Measurements from ENCODE around the gene MAN1A1. TPM values are rescaled to one million over a fixed set of nuclear protein-coding genes. Genes with fewer than 3 reads are reported as not detected.

MAN1A1 gene
- total and polyA plus RNA-seq, 2 experiments from 2014 or later: 2.0 to 8.7 TPM

- TF ChIP-seq, protein P1, sequence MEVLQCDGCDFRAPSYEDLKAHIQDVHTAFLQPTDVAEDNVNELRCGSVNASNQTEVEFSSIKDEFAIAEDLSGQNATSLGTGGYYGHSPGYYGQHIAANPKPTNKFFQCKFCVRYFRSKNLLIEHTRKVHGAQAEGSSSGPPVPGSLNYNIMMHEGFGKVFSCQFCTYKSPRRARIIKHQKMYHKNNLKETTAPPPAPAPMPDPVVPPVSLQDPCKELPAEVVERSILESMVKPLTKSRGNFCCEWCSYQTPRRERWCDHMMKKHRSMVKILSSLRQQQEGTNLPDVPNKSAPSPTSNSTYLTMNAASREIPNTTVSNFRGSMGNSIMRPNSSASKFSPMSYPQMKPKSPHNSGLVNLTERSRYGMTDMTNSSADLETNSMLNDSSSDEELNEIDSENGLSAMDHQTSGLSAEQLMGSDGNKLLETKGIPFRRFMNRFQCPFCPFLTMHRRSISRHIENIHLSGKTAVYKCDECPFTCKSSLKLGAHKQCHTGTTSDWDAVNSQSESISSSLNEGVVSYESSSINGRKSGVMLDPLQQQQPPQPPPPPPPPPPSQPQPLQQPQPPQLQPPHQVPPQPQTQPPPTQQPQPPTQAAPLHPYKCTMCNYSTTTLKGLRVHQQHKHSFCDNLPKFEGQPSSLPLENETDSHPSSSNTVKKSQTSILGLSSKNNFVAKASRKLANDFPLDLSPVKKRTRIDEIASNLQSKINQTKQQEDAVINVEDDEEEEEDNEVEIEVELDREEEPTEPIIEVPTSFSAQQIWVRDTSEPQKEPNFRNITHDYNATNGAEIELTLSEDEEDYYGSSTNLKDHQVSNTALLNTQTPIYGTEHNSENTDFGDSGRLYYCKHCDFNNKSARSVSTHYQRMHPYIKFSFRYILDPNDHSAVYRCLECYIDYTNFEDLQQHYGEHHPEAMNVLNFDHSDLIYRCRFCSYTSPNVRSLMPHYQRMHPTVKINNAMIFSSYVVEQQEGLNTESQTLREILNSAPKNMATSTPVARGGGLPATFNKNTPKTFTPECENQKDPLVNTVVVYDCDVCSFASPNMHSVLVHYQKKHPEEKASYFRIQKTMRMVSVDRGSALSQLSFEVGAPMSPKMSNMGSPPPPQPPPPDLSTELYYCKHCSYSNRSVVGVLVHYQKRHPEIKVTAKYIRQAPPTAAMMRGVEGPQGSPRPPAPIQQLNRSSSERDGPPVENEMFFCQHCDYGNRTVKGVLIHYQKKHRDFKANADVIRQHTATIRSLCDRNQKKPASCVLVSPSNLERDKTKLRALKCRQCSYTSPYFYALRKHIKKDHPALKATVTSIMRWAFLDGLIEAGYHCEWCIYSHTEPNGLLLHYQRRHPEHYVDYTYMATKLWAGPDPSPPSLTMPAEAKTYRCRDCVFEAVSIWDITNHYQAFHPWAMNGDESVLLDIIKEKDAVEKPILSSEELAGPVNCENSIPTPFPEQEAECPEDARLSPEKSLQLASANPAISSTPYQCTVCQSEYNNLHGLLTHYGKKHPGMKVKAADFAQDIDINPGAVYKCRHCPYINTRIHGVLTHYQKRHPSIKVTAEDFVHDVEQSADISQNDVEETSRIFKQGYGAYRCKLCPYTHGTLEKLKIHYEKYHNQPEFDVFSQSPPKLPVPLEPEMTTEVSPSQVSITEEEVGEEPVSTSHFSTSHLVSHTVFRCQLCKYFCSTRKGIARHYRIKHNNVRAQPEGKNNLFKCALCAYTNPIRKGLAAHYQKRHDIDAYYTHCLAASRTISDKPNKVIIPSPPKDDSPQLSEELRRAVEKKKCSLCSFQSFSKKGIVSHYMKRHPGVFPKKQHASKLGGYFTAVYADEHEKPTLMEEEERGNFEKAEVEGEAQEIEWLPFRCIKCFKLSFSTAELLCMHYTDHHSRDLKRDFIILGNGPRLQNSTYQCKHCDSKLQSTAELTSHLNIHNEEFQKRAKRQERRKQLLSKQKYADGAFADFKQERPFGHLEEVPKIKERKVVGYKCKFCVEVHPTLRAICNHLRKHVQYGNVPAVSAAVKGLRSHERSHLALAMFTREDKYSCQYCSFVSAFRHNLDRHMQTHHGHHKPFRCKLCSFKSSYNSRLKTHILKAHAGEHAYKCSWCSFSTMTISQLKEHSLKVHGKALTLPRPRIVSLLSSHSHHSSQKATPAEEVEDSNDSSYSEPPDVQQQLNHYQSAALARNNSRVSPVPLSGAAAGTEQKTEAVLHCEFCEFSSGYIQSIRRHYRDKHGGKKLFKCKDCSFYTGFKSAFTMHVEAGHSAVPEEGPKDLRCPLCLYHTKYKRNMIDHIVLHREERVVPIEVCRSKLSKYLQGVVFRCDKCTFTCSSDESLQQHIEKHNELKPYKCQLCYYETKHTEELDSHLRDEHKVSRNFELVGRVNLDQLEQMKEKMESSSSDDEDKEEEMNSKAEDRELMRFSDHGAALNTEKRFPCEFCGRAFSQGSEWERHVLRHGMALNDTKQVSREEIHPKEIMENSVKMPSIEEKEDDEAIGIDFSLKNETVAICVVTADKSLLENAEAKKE (CRISPR knock-in tag; IDR thresholded peaks at IDR 0.05): no peak
- no peak for TF ChIP-seq EZH2phosphoT487 (IDR thresholded peaks at IDR 0.05; ENCODE audit: unreplicated experiment)
- TF ChIP-seq EZH2 (IDR thresholded peaks at IDR 0.05; ENCODE audit: low read depth, unreplicated experiment): no peak
- TF ChIP-seq CREB1 (CRISPR knock-in tag; IDR thresholded peaks at IDR 0.05; ENCODE audit: low read depth): no peak
- TF ChIP-seq, protein P2, sequence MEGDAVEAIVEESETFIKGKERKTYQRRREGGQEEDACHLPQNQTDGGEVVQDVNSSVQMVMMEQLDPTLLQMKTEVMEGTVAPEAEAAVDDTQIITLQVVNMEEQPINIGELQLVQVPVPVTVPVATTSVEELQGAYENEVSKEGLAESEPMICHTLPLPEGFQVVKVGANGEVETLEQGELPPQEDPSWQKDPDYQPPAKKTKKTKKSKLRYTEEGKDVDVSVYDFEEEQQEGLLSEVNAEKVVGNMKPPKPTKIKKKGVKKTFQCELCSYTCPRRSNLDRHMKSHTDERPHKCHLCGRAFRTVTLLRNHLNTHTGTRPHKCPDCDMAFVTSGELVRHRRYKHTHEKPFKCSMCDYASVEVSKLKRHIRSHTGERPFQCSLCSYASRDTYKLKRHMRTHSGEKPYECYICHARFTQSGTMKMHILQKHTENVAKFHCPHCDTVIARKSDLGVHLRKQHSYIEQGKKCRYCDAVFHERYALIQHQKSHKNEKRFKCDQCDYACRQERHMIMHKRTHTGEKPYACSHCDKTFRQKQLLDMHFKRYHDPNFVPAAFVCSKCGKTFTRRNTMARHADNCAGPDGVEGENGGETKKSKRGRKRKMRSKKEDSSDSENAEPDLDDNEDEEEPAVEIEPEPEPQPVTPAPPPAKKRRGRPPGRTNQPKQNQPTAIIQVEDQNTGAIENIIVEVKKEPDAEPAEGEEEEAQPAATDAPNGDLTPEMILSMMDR (conservative IDR thresholded peaks at IDR 0.05; ENCODE audit: low read depth in 2 of 2): no peak
- TF ChIP-seq STAT1 (IDR thresholded peaks at IDR 0.05; ENCODE audit: unreplicated experiment): no peak
Observed at GRCh38 chr6:119209452-119210205, 139.9 kb downstream of the MAN1A1 start (continued).
